Activated T-helper 1 cell treated with anti-CD3 and anti-CD28 coated beads, Interleukin-2, amount 50 U/mL, for 16 hours (primary cell): ENCODE data around the gene PTPRO.

ENCODE experiments used
- DNase-seq, 2 donors: peaks; one replicate each; pipeline ENCODE4 v3.0.0-alpha.2; 2020; ENCODE audit warnings: low read depth in 1 of 2, low spot score in 1 of 2

PTPRO gene

GRCh38 chr12:15555446-15555845 lies 233.1 kb downstream of the PTPRO start:
- no peak for DNase-seq

- no peak for DNase-seq
Measured at GRCh38 chr12:15556411-15557102, 234.2 kb downstream of the PTPRO start.

- no peak for DNase-seq
Measured at GRCh38 chr12:15558915-15559528, 236.7 kb downstream of the PTPRO start.

GRCh38 chr12:15561396-15561795 lies 239.1 kb downstream of the PTPRO start:
- DNase-seq = no peak

- DNase-seq = no peak
Measured at GRCh38 chr12:15562263-15562662, 240.0 kb downstream of the PTPRO start.

GRCh38 chr12:15563663-15564062 lies 241.4 kb downstream of the PTPRO start:
- no peak for DNase-seq

GRCh38 chr12:15574353-15574752 lies 252.0 kb downstream of the PTPRO start:
- no peak for DNase-seq

GRCh38 chr12:15575671-15576541 lies 253.6 kb downstream of the PTPRO start:
- no peak for DNase-seq

GRCh38 chr12:15580431-15580830 lies 258.1 kb downstream of the PTPRO start:
- DNase-seq = no peak

- DNase-seq = no peak
Measured at GRCh38 chr12:15581006-15581405, 258.7 kb downstream of the PTPRO start.

GRCh38 chr12:15583804-15584203 lies 261.5 kb downstream of the PTPRO start:
- DNase-seq = no peak

GRCh38 chr12:15584366-15585041 lies 262.2 kb downstream of the PTPRO start:
- no peak for DNase-seq

- DNase-seq = no peak
Measured at GRCh38 chr12:15589328-15590032, 267.2 kb downstream of the PTPRO start.

- no peak for DNase-seq
Measured at GRCh38 chr12:15590180-15590826, 268.0 kb downstream of the PTPRO start.

- DNase-seq = no peak
Measured at GRCh38 chr12:15591811-15592210, 269.5 kb downstream of the PTPRO start.

GRCh38 chr12:15592934-15593333 lies 270.6 kb downstream of the PTPRO start:
- DNase-seq = no peak

GRCh38 chr12:15596174-15596573 lies 273.9 kb downstream of the PTPRO start:
- DNase-seq = no peak

GRCh38 chr12:15597125-15597830 lies 275.0 kb downstream of the PTPRO start:
- DNase-seq = no peak

GRCh38 chr12:15599266-15600037 lies 277.1 kb downstream of the PTPRO start:
- no peak for DNase-seq
